Measurements from ENCODE around the gene HTT. TPM values are rescaled to one million over a fixed set of nuclear protein-coding genes. Genes with fewer than 3 reads are reported as not detected.
A peak's percentile ranks its signal among the peaks of the same experiment; 100 is the strongest.

HTT gene
- total and polyA plus RNA-seq, 9 of the 15 experiments (the other 6 are each of a cell fraction or from before 2014, with no cell fraction given) = 0.66 to 31.6 (median 14.7) TPM

DNA sequence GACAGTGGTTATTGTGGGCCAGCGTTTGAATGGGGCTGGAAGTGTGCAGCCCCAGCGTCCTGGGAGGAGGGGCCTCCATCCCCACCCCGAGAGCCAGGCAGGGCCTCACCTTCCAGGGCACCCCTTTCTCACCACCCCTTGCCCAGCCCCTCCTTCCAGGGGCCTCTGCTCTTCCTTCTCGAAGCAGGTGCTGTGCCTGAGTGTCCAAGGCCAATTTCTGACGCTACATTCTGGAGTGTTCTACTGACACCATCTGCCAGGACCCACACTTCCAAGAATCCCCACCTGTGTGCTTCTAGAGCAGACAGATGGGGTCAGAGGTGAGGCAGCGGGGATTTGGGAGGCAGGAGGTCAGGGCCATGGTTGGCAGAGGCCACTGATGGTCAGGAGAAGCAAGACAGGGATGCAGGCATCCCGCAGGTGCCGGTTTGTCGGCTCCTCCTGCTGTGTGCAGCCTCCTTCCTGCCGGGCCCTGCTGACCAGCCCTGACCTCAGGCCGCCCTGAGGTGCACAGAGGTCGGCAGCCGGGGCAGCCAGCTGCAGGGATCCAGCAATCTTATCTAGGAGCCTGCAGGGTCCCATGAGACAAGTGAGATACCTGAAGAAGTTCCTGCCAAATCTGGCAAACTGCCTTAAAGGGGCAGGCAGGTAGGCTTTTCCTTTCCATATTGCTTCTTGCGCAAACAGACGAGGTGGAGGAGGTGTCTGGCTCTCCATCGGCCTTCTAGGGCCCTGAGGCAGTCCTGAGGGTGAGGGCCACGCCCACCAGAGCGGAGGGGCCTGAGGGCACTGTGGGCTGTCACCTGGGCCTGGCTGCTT, 193.3 kb downstream of the HTT start (continued):
- TF ChIP-seq ZKSCAN8 (CRISPR knock-in tag; IDR thresholded peaks at IDR 0.05) = no peak
- no peak for TF ChIP-seq RNF2 (IDR thresholded peaks at IDR 0.05)
- TF ChIP-seq HNRNPH1 (optimal IDR thresholded peaks at IDR 0.05; ENCODE audit: low read depth, low read length) = no peak
- no peak for TF ChIP-seq OTX1 (CRISPR knock-in tag; IDR thresholded peaks at IDR 0.05)
- no peak for TF ChIP-seq ZSCAN32 (CRISPR knock-in tag; IDR thresholded peaks at IDR 0.05)
- TF ChIP-seq CEBPB (tag; IDR thresholded peaks at IDR 0.05) = peak; percentile 45
- TF ChIP-seq BCLAF1 (IDR thresholded peaks at IDR 0.05; ENCODE audit: borderline replicate concordance in 1 of 2, control insufficient read depth in 1 of 2, low read depth in 2 of 2, low read length in 1 of 2) = no peak
- TF ChIP-seq ZNF584 (CRISPR knock-in tag; IDR thresholded peaks at IDR 0.05; ENCODE audit: low read depth) = no peak
- no peak for TF ChIP-seq NCOR1 (IDR thresholded peaks at IDR 0.05)
- no peak for TF ChIP-seq PHB2 (IDR thresholded peaks at IDR 0.05; ENCODE audit: low read depth)
- TF ChIP-seq, protein P1, sequence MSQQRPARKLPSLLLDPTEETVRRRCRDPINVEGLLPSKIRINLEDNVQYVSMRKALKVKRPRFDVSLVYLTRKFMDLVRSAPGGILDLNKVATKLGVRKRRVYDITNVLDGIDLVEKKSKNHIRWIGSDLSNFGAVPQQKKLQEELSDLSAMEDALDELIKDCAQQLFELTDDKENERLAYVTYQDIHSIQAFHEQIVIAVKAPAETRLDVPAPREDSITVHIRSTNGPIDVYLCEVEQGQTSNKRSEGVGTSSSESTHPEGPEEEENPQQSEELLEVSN (IDR thresholded peaks at IDR 0.05; ENCODE audit: borderline replicate concordance in 1 of 2, extremely low read depth in 1 of 2, insufficient read depth in 1 of 2, insufficient read length in 1 of 2, low read depth in 1 of 2, low read length in 1 of 2, poor library complexity in 1 of 2, severe bottlenecking in 1 of 2) = no peak
- TF ChIP-seq KLF16 (IDR thresholded peaks at IDR 0.05) = no peak
- no peak for TF ChIP-seq UBTF (IDR thresholded peaks at IDR 0.05; ENCODE audit: borderline replicate concordance in 1 of 2, low read depth in 2 of 2, low read length in 2 of 2)
- no peak for TF ChIP-seq MECOM (CRISPR knock-in tag; IDR thresholded peaks at IDR 0.05)
- TF ChIP-seq, protein P2, sequence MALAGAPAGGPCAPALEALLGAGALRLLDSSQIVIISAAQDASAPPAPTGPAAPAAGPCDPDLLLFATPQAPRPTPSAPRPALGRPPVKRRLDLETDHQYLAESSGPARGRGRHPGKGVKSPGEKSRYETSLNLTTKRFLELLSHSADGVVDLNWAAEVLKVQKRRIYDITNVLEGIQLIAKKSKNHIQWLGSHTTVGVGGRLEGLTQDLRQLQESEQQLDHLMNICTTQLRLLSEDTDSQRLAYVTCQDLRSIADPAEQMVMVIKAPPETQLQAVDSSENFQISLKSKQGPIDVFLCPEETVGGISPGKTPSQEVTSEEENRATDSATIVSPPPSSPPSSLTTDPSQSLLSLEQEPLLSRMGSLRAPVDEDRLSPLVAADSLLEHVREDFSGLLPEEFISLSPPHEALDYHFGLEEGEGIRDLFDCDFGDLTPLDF (CRISPR knock-in tag; IDR thresholded peaks at IDR 0.05) = no peak
- TF ChIP-seq CEBPG (CRISPR knock-in tag; IDR thresholded peaks at IDR 0.05) = no peak
- TF ChIP-seq CEBPG (tag; conservative IDR thresholded peaks at IDR 0.05 in 1 of 2, IDR thresholded peaks at IDR 0.05 in 1 of 2) = no peak
- no peak for TF ChIP-seq NCOA6 (IDR thresholded peaks at IDR 0.05)
- no peak for TF ChIP-seq PPARD (CRISPR knock-in tag; IDR thresholded peaks at IDR 0.05)
